ENCODE data around the gene KCNJ6. TPM values are rescaled to one million over a fixed set of nuclear protein-coding genes. Genes with fewer than 3 reads are reported as not detected.
A peak's percentile ranks its signal among the peaks of the same experiment; 100 is the strongest.
"Not testable (repeated sequence)": the region's sequence is repeated elsewhere in the genome, so short reads cannot be mapped to it uniquely, and the experiment has no call there.

KCNJ6 gene
- total and polyA plus RNA-seq, 7 experiments from 2014 or later = 0.01 TPM; not detected in 6

DNA sequence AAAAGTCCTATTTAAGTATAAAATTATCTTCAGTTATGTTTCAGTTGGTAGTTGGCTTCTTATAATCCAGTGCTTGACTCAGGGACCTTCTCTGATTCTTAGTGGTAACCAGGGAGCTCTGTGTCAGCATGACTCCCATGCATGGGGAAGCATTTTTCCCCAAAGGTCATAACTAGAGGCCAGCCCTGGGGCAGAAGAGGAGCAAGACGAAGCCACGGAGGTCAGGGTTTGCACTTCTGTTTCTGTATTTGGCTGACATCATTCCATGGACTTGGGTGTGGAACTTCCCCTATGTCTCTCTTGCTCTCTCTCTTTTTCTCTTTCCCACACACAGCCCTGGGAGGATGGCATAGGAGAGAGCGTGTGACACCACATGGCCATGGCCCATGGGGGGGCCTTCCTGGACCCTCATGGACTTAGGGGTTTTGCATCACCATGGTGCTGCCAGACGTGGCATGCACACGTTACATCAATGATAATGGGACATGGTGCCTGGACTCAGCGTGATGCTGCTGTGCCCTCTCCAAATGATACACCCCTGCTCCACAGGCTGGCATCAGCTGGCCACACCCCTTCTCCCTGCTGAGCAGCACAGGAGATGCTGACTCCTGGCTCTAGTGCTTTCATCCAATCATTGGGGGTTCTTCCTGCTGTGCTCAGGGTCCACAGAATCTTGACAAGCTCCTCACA lies 260.5 kb downstream of the KCNJ6 start:
- Mint-ChIP-seq H3K27ac (no peak overlapping the region), H3K4me3 (no peak overlapping the region), H3K4me1 (no peaks in the 10 kb centered on the region), H3K9me3 (no peaks in the 10 kb centered on the region), H3K27me3 (peaks cover 0 to 21% (median 7%) of the 10 kb centered on the region in 5 donors), H3K36me3 (no peaks in the 10 kb centered on the region)
- ChIA-PET CTCF (no interaction called here), POLR2A (no interaction called here)
- intact Hi-C loops (cut with micrococcal nuclease) = no loop called here
- Histone ChIP-seq H3K9me3 (ENCODE audit: control insufficient read depth in 2 of 3, low read length in 3 of 3) (no peaks in the 10 kb centered on the region), H3K4me1 (ENCODE audit: control insufficient read depth in 2 of 2, insufficient read depth in 2 of 2, low read length in 2 of 2) (no peaks in the 10 kb centered on the region), H3K27ac (ENCODE audit: low read depth, low read length) (no peak overlapping the region), H3K27me3 (ENCODE audit: control insufficient read depth in 2 of 2, insufficient read depth in 2 of 2, low read length in 2 of 2) (no peaks in the 10 kb centered on the region), H3K36me3 (ENCODE audit: control insufficient read depth in 2 of 3, insufficient read depth in 3 of 3, low read length in 3 of 3) (no peaks in the 10 kb centered on the region), H3K4me3 (ENCODE audit: low read length) (no peak overlapping the region)
- DNase-seq (no peak), ATAC-seq (peak; percentile 34)

DNA sequence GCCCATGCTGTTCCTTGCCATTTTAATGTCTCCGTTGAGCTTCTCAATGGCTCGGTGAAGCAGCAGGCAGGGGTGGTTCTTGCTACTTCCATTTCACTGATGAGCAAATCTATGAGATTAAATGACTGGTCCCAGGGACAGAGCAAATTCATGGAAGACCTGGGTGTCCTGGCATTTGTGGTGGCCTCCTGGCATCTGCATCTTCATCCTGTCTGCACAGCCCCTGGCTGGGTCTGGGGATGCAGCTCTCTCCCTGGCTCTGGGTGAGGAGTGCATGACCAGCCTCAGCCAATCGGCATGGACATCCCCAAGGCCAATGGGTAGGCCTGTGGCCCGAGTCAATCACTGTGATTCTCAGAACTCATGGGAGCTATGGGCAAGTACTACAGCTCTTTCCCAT lies 261.7 kb downstream of the KCNJ6 start:
- CTCF ChIA-PET = no interaction called here
- no peaks in the 10 kb centered on the region for H3K27me3 ChIP-seq (ENCODE audit: control insufficient read depth in 2 of 2, insufficient read depth in 2 of 2, low read length in 2 of 2)

DNA sequence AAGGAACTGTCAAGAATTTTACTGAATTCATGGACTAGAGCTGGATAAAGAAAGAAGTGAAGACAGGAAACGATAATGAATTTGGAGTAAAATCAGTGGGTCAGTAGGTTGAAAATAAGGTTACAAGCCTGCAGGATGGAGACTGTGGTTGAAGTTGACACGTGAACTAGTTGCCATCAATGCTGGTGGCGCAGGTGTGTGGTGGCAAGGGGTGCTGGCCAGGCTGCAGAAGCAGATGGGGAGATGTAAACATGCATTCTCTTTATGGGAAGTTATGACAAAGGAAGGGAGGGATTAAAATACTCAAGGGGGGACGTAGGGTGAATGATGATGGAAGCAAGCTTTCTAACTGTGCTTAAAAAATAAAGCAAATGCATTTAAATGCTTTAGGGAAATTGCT lies 263.1 kb downstream of the KCNJ6 start:
- no peaks in the 10 kb centered on the region for H3K9me3 Mint-ChIP-seq
- H3K4me1 ChIP-seq (ENCODE audit: control insufficient read depth in 2 of 2, insufficient read depth in 2 of 2, low read length in 2 of 2) = no peaks in the 10 kb centered on the region
- no peak for DNase-seq
- H3K4me1 Mint-ChIP-seq = no peaks in the 10 kb centered on the region
- no peaks in the 10 kb centered on the region for H3K27me3 ChIP-seq (ENCODE audit: control insufficient read depth in 2 of 2, insufficient read depth in 2 of 2, low read length in 2 of 2)
- no peak overlapping the region for H3K27ac Mint-ChIP-seq
- H3K27me3 Mint-ChIP-seq = peaks cover 0 to 15% (median 7%) of the 10 kb centered on the region in 5 donors
- no peak for ATAC-seq
- H3K27ac ChIP-seq (ENCODE audit: low read depth, low read length) = no peak overlapping the region
- ChIA-PET POLR2A (no interaction called here), CTCF (no interaction called here)
- no peaks in the 10 kb centered on the region for H3K36me3 Mint-ChIP-seq
- intact Hi-C loops (cut with micrococcal nuclease) = no loop called here
- no peak overlapping the region for H3K4me3 ChIP-seq (ENCODE audit: low read length)
- H3K4me3 Mint-ChIP-seq = no peak overlapping the region
- no peaks in the 10 kb centered on the region for H3K36me3 ChIP-seq (ENCODE audit: control insufficient read depth in 2 of 3, insufficient read depth in 3 of 3, low read length in 3 of 3)
- H3K9me3 ChIP-seq (ENCODE audit: control insufficient read depth in 2 of 3, low read length in 3 of 3) = no peaks in the 10 kb centered on the region

More for the DNA sequence above, 261.7 kb downstream of the KCNJ6 start:
- ATAC-seq (no peak), DNase-seq (no peak)
- Mint-ChIP-seq H3K27ac (no peak overlapping the region), H3K9me3 (no peaks in the 10 kb centered on the region), H3K36me3 (no peaks in the 10 kb centered on the region), H3K4me1 (no peaks in the 10 kb centered on the region), H3K4me3 (no peak overlapping the region), H3K27me3 (peaks cover 0 to 15% (median 7%) of the 10 kb centered on the region in 5 donors)
- Histone ChIP-seq H3K4me3 (ENCODE audit: low read length) (no peak overlapping the region), H3K36me3 (ENCODE audit: control insufficient read depth in 2 of 3, insufficient read depth in 3 of 3, low read length in 3 of 3) (no peaks in the 10 kb centered on the region), H3K4me1 (ENCODE audit: control insufficient read depth in 2 of 2, insufficient read depth in 2 of 2, low read length in 2 of 2) (no peaks in the 10 kb centered on the region), H3K27ac (ENCODE audit: low read depth, low read length) (no peak overlapping the region), H3K9me3 (ENCODE audit: control insufficient read depth in 2 of 3, low read length in 3 of 3) (no peaks in the 10 kb centered on the region)
- POLR2A ChIA-PET = no interaction called here
- intact Hi-C loops (cut with micrococcal nuclease) = no loop called here

DNA sequence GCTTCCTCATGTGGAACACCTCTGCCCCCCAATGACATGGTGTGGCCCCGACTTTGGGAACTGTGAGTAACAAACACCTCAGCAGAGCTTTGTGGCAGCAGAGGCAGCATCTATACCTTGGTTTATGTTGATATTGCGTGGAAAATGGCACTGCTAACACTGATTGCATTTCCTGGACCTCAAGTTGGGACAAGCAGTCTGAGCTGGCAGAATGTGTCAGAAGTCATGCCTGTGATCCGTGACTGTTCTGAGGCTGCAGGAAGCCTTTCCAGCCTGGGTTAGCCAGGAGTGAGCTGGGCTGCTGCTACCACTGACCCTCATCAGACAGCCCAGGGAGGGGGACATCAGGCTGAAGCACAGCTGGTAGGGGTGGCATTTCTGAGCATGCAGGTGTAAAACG lies 268.5 kb downstream of the KCNJ6 start:
- Histone ChIP-seq H3K27ac (ENCODE audit: low read depth, low read length) (no peak overlapping the region), H3K27me3 (ENCODE audit: control insufficient read depth in 2 of 2, insufficient read depth in 2 of 2, low read length in 2 of 2) (no peaks in the 10 kb centered on the region), H3K4me1 (ENCODE audit: control insufficient read depth in 2 of 2, insufficient read depth in 2 of 2, low read length in 2 of 2) (no peaks in the 10 kb centered on the region), H3K4me3 (ENCODE audit: low read length) (no peak overlapping the region), H3K9me3 (ENCODE audit: control insufficient read depth in 2 of 3, low read length in 3 of 3) (no peaks in the 10 kb centered on the region), H3K36me3 (ENCODE audit: control insufficient read depth in 2 of 3, insufficient read depth in 3 of 3, low read length in 3 of 3) (no peaks in the 10 kb centered on the region)
- no peak overlapping the region for H3K4me3 Mint-ChIP-seq
- H3K9me3 Mint-ChIP-seq = no peaks in the 10 kb centered on the region
- CTCF ChIA-PET = interaction anchor here (0.6 kb wide), 1 partner anchor 326 kb away, joined by 3 read pairs; no protein-coding TSS in a partner anchor
- no peak overlapping the region for H3K27ac Mint-ChIP-seq
- POLR2A ChIA-PET = no interaction called here
- H3K4me1 Mint-ChIP-seq = no peaks in the 10 kb centered on the region
- peaks cover 6 to 35% (median 17%) of the 10 kb centered on the region in 5 donors for H3K27me3 Mint-ChIP-seq
- intact Hi-C loops (cut with micrococcal nuclease) = no loop called here
- DNase-seq = no peak
- H3K36me3 Mint-ChIP-seq = no peaks in the 10 kb centered on the region
- ATAC-seq = no peak

DNA sequence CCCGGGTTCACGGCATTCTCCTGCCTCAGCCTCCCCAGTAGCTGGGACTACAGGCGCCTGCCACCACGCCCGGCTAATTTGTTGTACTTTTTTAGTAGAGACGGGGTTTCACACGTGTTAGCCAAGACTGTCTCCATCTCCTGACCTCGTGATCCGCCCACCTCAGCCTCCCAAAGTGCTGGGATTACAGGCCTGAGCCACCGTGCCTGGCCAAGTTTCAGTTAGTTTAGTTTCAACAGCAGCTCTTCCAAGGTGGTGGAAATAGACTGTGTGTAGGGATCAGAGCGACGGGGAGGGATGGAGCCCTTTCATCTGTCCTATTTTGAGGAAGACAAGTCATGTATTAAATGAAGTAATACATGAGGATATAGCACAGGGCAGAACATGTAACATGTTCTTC lies 269.5 kb downstream of the KCNJ6 start:
- H3K4me1 ChIP-seq (ENCODE audit: control insufficient read depth in 2 of 2, insufficient read depth in 2 of 2, low read length in 2 of 2); H3K36me3 Mint-ChIP-seq; H3K9me3 ChIP-seq (ENCODE audit: control insufficient read depth in 2 of 3, low read length in 3 of 3); CTCF ChIA-PET; H3K36me3 ChIP-seq (ENCODE audit: control insufficient read depth in 2 of 3, insufficient read depth in 3 of 3, low read length in 3 of 3); ATAC-seq; H3K27ac ChIP-seq (ENCODE audit: low read depth, low read length); H3K4me1 Mint-ChIP-seq; H3K27me3 ChIP-seq (ENCODE audit: control insufficient read depth in 2 of 2, insufficient read depth in 2 of 2, low read length in 2 of 2); POLR2A ChIA-PET; H3K27ac Mint-ChIP-seq; H3K4me3 Mint-ChIP-seq; H3K4me3 ChIP-seq (ENCODE audit: low read length); H3K9me3 Mint-ChIP-seq; intact Hi-C loops (cut with micrococcal nuclease); DNase-seq: not testable (repeated sequence)
- peaks cover 13 to 46% (median 20%) of the 10 kb centered on the region in 5 donors for H3K27me3 Mint-ChIP-seq

DNA sequence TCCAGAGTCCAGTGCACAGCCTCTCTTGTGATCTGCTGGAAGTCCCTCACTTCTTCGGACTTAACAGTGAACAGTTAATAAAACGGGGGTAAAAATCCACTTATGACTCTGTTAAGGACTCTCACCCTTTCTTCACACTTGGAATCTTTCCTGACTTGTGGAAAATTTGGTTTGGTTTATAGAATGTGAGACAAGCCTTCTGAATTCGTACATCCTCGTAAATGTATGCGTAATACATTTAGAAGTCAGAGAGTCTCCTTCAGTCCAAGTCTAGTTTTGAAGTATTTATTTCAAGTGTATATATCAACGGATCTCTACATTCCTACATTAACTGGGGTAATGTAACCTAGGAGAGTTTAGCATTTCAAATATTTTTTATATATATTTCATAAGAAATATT lies 270.4 kb downstream of the KCNJ6 start:
- H3K4me1 Mint-ChIP-seq = peaks cover 0 to 6% (median 0%) of the 10 kb centered on the region in 7 donors
- Histone ChIP-seq H3K36me3 (ENCODE audit: control insufficient read depth in 2 of 3, insufficient read depth in 3 of 3, low read length in 3 of 3) (no peaks in the 10 kb centered on the region), H3K27ac (ENCODE audit: low read depth, low read length) (no peak overlapping the region), H3K4me3 (ENCODE audit: low read length) (no peak overlapping the region), H3K9me3 (ENCODE audit: control insufficient read depth in 2 of 3, low read length in 3 of 3) (no peaks in the 10 kb centered on the region), H3K4me1 (ENCODE audit: control insufficient read depth in 2 of 2, insufficient read depth in 2 of 2, low read length in 2 of 2) (no peaks in the 10 kb centered on the region), H3K27me3 (ENCODE audit: control insufficient read depth in 2 of 2, insufficient read depth in 2 of 2, low read length in 2 of 2) (no peaks in the 10 kb centered on the region)
- ATAC-seq (no peak), DNase-seq (no peak)
- POLR2A ChIA-PET = no interaction called here
- H3K27ac Mint-ChIP-seq = no peak overlapping the region
- CTCF ChIA-PET = interaction anchor here (0.6 kb wide), 1 partner anchor 441 kb away, joined by 4 read pairs; no protein-coding TSS in a partner anchor
- H3K4me3 Mint-ChIP-seq = no peak overlapping the region
- H3K36me3 Mint-ChIP-seq = no peaks in the 10 kb centered on the region
- intact Hi-C loops (cut with micrococcal nuclease) = no loop called here
- H3K27me3 Mint-ChIP-seq = peaks cover 18 to 53% (median 26%) of the 10 kb centered on the region in 5 donors
- peaks cover 0 to 1% (median 0%) of the 10 kb centered on the region in 11 donors for H3K9me3 Mint-ChIP-seq

DNA sequence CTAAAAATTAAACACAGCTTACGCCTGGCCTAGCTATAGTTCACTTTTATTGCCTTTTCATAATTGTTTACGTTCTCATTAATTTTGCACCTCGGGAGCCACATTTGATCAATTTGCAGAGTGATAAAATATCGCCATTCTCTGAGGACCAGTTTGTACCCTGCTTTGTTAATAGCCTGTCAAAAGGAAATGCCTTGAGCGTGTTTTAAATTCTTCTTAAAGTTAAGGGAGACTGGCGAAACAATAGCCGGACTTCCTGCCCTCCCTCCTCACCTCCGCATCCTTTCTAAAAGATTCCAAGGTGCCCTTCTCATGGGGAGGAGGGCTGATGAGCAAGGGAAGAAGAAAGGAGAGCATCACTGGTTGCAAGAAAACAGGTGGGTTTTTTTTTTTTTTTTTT lies 271.6 kb downstream of the KCNJ6 start:
- ChIA-PET CTCF (interaction anchor here (0.7 kb wide), 2 partner anchors 1067 to 1315 kb away, joined by 3 read pairs; no protein-coding TSS in a partner anchor), POLR2A (no interaction called here)
- Mint-ChIP-seq H3K36me3 (peaks cover 0 to 3% (median 0%) of the 10 kb centered on the region in 5 donors), H3K27ac (no peak overlapping the region), H3K9me3 (peaks cover 0 to 4% (median 0%) of the 10 kb centered on the region in 11 donors), H3K4me1 (peaks cover 0 to 6% (median 3%) of the 10 kb centered on the region in 7 donors), H3K27me3 (peaks cover 20 to 60% (median 26%) of the 10 kb centered on the region in 5 donors), H3K4me3 (no peak overlapping the region)
- ATAC-seq (no peak), DNase-seq (no peak)
- Histone ChIP-seq H3K27me3 (ENCODE audit: control insufficient read depth in 2 of 2, insufficient read depth in 2 of 2, low read length in 2 of 2) (no peaks in the 10 kb centered on the region), H3K9me3 (ENCODE audit: control insufficient read depth in 2 of 3, low read length in 3 of 3) (no peaks in the 10 kb centered on the region), H3K4me1 (ENCODE audit: control insufficient read depth in 2 of 2, insufficient read depth in 2 of 2, low read length in 2 of 2) (no peaks in the 10 kb centered on the region), H3K27ac (ENCODE audit: low read depth, low read length) (no peak overlapping the region), H3K36me3 (ENCODE audit: control insufficient read depth in 2 of 3, insufficient read depth in 3 of 3, low read length in 3 of 3) (no peaks in the 10 kb centered on the region), H3K4me3 (ENCODE audit: low read length) (no peak overlapping the region)
- intact Hi-C loops (cut with micrococcal nuclease) = no loop called here
